H1 (cell line): Measurements from ENCODE around the gene SEMA3F. TPM values are rescaled to one million over a fixed set of nuclear protein-coding genes. Genes with fewer than 3 reads are reported as not detected.

Experiments used
- CBX5 ChIP-seq: fragments of 300-800, 300-1000 bp; sonication (generic); IDR thresholded peaks from 2 replicates; pipeline ENCODE4 v1.7.1; 2016; ENCODE audit warnings: antibody characterized with exemption, low read length, low read depth
- polyA plus RNA-seq, 7 experiments: library from polyadenylated mRNA; depleted of rRNA in 3 of 7; stranded (reverse) in 5 of 7; unstranded in 2 of 7; fragments of >200 nt in 5 of 7; fragments of 200-250 nt in 2 of 7; gene quantifications; 1 replicate in 5 of 7; 2 replicates in 1 of 7; 4 replicates in 1 of 7; pipeline versions ENCODE4 v1.2.1 to v1.2.3, GENCODE V29; 2011 to 2013; ENCODE audit warnings: missing spikeins in 2 of 7, mixed read lengths in 2 of 7
- total RNA-seq: library from RNA; stranded (reverse); fragmentation: NEBNext Ultra II Directional; extraction: Animal tissue kit (Norgen Biotek cat#: 25700); gene quantifications from 2 replicates; pipeline ENCODE4 v1.2.1, GENCODE V29; 2021
- TF ChIP-seq, protein P1 (sequence below): IDR thresholded peaks from 2 replicates; pipeline ENCODE4 v1.6.1; 2011; ENCODE audit warnings: low read depth, mild to moderate bottlenecking, low read length; ENCODE audit not compliant: insufficient read depth

The SEMA3F gene
- total and polyA plus RNA-seq, 2 of the 8 experiments (the other 6 are each of a cell fraction or from before 2014, with no cell fraction given), result 20.3 to 37.0 TPM

DNA sequence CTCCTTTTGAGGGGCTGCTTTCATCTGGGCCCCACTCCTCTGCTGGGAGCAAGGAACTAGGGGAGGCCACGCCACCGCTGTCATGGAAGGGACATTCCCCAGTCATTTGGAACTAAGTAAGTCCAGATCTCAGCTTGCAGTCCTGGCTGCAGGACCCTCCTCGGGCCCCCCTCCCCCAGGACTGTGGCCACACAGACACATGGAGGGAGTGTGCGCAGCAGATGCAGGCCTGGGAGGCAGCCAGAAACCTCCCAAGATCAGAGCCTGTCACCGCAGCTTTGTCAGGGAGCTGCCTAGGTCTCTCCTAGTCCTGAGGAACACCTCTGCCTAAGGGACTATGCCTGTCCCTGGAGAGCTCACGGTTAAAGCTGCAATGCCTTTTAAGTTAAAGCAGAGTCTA is 7.3 kb upstream of the SEMA3F start (continued):
- TF ChIP-seq, protein P1, sequence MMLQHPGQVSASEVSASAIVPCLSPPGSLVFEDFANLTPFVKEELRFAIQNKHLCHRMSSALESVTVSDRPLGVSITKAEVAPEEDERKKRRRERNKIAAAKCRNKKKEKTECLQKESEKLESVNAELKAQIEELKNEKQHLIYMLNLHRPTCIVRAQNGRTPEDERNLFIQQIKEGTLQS, result no peak
- no peak for TF ChIP-seq CBX5
